Measurements from ENCODE around the gene OTULIN.

DNA sequence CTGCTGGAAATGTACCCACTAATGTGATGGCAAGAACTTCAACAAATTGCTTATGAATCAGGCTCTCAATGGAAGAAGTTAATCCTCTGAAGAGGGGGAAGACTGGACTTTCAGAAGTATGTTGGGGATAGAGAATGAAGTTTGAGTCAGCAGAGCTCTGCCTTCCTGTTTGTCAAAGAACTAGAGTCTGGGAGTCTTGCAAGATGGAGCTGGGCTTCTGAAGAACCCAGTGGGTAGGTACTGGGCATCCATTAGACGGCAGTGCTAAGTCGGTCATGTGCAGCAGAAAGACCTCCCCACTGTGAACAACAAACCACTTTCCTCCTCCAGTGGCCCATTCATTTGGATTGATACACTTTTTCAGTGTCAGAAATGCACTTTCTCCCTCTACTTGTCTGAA, 34.6 kb downstream of the OTULIN start:
- TF ChIP-seq, protein P1, sequence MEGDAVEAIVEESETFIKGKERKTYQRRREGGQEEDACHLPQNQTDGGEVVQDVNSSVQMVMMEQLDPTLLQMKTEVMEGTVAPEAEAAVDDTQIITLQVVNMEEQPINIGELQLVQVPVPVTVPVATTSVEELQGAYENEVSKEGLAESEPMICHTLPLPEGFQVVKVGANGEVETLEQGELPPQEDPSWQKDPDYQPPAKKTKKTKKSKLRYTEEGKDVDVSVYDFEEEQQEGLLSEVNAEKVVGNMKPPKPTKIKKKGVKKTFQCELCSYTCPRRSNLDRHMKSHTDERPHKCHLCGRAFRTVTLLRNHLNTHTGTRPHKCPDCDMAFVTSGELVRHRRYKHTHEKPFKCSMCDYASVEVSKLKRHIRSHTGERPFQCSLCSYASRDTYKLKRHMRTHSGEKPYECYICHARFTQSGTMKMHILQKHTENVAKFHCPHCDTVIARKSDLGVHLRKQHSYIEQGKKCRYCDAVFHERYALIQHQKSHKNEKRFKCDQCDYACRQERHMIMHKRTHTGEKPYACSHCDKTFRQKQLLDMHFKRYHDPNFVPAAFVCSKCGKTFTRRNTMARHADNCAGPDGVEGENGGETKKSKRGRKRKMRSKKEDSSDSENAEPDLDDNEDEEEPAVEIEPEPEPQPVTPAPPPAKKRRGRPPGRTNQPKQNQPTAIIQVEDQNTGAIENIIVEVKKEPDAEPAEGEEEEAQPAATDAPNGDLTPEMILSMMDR (conservative IDR thresholded peaks at IDR 0.05 in 1 of 2, IDR thresholded peaks at IDR 0.05 in 1 of 2; ENCODE audit: low read depth in 1 of 2, low read length in 2 of 2) = no peak
- TF ChIP-seq EZH2 (IDR thresholded peaks at IDR 0.05; ENCODE audit: low read length, missing control alignments) = no peak

Data from fibroblast of lung (primary cell).